Measurements from ENCODE around the gene PCDHA13.
"Not testable (repeated sequence)": the region's sequence is repeated elsewhere in the genome, so short reads cannot be mapped to it uniquely, and the experiment has no call there.

Gene PCDHA13, protein sequence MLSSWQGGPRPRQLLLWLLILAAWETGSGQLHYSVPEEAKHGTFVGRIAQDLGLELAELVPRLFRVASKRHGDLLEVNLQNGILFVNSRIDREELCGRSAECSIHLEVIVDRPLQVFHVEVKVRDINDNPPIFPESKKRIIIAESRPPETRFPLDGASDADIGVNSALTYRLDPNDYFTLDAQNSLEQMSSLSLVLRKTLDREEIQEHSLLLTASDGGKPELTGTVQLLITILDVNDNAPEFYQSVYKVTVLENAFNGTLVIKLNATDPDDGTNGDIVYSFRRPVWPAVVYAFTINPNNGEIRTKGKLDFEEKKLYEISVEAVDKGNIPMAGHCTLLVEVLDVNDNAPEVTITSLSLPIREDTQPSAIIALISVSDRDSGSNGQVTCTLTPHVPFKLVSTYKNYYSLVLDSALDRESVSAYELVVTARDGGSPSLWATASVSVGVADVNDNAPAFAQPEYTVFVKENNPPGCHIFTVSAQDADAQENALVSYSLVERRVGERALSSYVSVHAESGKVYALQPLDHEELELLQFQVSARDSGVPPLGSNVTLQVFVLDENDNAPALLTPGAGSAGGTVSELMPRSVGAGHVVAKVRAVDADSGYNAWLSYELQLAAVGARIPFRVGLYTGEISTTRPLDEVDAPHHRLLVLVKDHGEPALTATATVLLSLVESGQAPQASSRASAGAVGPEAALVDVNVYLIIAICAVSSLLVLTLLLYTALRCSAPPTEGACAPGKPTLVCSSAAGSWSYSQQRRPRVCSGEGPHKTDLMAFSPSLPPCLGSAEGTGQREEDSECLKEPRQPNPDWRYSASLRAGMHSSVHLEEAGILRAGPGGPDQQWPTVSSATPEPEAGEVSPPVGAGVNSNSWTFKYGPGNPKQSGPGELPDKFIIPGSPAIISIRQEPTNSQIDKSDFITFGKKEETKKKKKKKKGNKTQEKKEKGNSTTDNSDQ

DNA sequence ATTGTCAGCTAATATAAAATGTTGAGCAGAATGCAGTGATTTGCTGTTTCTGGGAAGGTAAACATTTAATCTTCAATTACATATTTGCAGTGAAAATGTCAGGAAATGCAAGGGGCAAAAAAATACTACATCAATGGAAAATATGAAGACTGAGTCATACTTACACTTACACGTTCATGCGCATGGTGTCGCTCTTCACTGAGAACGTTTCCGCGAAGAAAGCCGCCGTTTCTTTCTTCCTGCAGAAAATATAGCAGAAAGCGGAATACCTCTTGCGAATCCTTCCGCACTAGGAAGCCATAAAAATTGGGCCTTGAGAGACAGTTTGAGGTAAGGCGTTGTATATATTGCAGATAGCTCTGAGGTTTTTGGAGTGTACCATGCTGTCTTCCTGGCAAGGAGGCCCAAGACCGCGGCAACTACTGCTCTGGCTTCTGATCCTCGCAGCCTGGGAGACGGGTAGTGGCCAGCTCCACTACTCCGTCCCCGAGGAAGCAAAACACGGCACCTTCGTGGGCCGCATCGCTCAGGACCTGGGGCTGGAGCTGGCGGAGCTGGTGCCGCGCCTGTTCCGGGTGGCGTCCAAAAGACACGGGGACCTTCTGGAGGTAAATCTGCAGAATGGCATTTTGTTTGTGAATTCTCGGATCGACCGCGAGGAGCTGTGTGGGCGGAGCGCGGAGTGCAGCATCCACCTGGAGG is at the start of gene PCDHA13:
Gene PCDHA13, plus strand, starts transcription at position 236 of the 702 bp plus-strand sequence. Its CDS starts 145 bp downstream, at position 381.
- Histone ChIP-seq H3K27me3 (ENCODE audit: insufficient read depth, low read length) (no peaks in the 10 kb centered on the region), H3K36me3 (ENCODE audit: insufficient read depth, low read length) (no peaks in the 10 kb centered on the region), H3K79me2 (ENCODE audit: control insufficient read depth, insufficient read depth, low read length, unreplicated experiment) (no peaks in the 10 kb centered on the region), H3K27ac (ENCODE audit: low read depth, low read length) (no peak within 1 kb of the TSS), H3K4me3 (ENCODE audit: low read depth, low read length) (no peak within 1 kb of the TSS), H2AFZ (ENCODE audit: low read length, unreplicated experiment) (no peak within 1 kb of the TSS), H3K4me1 (ENCODE audit: control insufficient read depth, insufficient read depth, low read length, unreplicated experiment) (no peaks in the 10 kb centered on the region)

DNA sequence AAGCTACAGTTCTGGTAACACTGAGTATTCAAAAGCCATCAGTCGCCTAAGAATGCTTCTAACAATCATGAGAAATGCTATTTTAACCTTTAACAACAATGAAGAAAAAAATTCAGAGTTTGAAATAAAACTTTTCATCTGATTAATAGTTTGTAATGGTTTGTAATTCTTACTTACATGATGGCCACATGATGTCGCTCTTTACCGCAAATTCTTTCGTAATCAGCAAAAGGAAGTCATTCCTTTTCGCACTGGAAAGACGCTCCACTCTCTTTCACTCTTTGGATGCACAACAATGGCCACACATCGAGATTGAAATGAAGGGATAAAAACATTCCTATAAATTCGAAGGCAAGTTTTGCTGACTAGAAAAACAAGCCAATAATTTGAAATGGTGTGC is 47.9 kb upstream of the PCDHA13 start, which contains the start of gene PCDHA7:
Gene PCDHA7, plus strand, starts transcription at position 277 of the 400 bp plus-strand sequence. Its CDS starts 115 bp downstream, at position 392.
- H3K36me3 ChIP-seq (ENCODE audit: insufficient read depth, low read length) = no peaks in the 10 kb centered on the region
- H2AFZ ChIP-seq (ENCODE audit: low read length, unreplicated experiment) = no peak within 1 kb of the TSS
- no peak within 1 kb of the TSS; the same call in 1 of the 2 replicates for H3K4me3 ChIP-seq (ENCODE audit: low read depth, low read length)

DNA sequence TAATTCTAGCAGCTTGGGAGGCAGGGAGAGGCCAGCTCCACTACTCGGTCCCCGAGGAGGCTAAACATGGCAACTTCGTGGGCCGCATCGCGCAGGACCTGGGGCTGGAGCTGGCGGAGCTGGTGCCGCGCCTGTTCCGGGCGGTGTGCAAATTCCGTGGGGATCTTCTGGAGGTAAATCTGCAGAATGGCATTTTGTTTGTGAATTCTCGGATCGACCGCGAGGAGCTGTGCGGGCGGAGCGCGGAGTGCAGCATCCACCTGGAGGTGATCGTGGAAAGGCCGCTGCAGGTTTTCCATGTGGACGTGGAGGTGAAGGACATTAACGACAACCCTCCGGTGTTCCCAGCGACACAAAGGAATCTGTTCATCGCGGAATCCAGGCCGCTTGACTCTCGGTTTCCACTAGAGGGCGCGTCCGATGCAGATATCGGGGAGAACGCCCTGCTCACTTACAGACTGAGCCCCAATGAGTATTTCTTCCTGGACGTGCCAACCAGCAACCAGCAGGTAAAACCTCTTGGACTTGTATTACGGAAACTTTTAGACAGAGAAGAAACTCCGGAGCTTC is 47.4 kb upstream of the PCDHA13 start:
- H3K79me2 ChIP-seq (ENCODE audit: control insufficient read depth, insufficient read depth, low read length, unreplicated experiment); H3K27me3 ChIP-seq (ENCODE audit: insufficient read depth, low read length); H3K4me3 ChIP-seq (ENCODE audit: low read depth, low read length); H2AFZ ChIP-seq (ENCODE audit: low read length, unreplicated experiment); H3K27ac ChIP-seq (ENCODE audit: low read depth, low read length); H3K36me3 ChIP-seq (ENCODE audit: insufficient read depth, low read length); H3K4me1 ChIP-seq (ENCODE audit: control insufficient read depth, insufficient read depth, low read length, unreplicated experiment): not testable (repeated sequence)

More for the DNA sequence above, 47.9 kb upstream of the PCDHA13 start, which contains the start of gene PCDHA7:
- Histone ChIP-seq H3K27me3 (ENCODE audit: insufficient read depth, low read length) (no peaks in the 10 kb centered on the region), H3K27ac (ENCODE audit: low read depth, low read length) (no peak within 1 kb of the TSS), H3K79me2 (ENCODE audit: control insufficient read depth, insufficient read depth, low read length, unreplicated experiment) (no peaks in the 10 kb centered on the region), H3K4me1 (ENCODE audit: control insufficient read depth, insufficient read depth, low read length, unreplicated experiment) (no peaks in the 10 kb centered on the region)

DNA sequence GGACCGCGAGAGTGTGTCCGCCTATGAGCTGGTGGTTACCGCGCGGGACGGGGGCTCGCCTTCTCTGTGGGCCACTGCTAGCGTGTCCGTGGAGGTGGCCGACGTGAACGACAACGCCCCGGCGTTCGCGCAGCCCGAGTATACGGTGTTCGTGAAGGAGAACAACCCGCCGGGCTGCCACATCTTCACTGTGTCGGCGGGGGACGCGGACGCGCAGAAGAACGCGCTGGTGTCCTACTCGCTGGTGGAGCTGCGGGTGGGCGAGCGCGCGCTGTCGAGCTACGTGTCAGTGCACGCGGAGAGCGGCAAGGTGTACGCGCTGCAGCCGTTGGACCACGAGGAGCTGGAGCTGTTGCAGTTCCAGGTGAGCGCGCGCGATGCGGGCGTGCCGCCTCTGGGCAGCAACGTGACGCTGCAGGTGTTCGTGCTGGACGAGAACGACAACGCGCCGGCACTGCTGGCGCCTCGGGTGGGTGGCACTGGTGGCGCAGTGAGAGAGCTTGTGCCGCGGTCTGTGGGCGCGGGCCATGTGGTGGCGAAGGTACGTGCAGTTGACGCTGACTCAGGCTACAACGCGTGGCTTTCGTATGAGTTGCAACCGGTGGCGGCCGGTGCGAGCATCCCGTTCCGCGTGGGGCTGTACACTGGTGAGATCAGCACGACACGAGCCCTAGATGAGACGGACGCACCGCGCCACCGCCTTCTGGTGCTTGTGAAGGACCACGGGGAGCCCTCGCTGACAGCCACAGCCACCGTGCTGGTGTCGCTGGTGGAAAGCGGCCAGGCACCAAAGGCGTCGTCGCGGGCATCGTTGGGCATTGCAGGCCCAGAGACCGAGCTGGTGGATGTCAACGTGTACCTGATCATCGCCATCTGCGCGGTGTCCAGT is 46.1 kb upstream of the PCDHA13 start:
- Histone ChIP-seq H3K79me2 (ENCODE audit: control insufficient read depth, insufficient read depth, low read length, unreplicated experiment) (no peaks in the 10 kb centered on the region), H2AFZ (ENCODE audit: low read length, unreplicated experiment) (no peak overlapping the region), H3K4me1 (ENCODE audit: control insufficient read depth, insufficient read depth, low read length, unreplicated experiment) (no peaks in the 10 kb centered on the region), H3K36me3 (ENCODE audit: insufficient read depth, low read length) (no peaks in the 10 kb centered on the region), H3K4me3 (ENCODE audit: low read depth, low read length) (no peak overlapping the region), H3K27ac (ENCODE audit: low read depth, low read length) (no peak overlapping the region), H3K27me3 (ENCODE audit: insufficient read depth, low read length) (no peaks in the 10 kb centered on the region)

DNA sequence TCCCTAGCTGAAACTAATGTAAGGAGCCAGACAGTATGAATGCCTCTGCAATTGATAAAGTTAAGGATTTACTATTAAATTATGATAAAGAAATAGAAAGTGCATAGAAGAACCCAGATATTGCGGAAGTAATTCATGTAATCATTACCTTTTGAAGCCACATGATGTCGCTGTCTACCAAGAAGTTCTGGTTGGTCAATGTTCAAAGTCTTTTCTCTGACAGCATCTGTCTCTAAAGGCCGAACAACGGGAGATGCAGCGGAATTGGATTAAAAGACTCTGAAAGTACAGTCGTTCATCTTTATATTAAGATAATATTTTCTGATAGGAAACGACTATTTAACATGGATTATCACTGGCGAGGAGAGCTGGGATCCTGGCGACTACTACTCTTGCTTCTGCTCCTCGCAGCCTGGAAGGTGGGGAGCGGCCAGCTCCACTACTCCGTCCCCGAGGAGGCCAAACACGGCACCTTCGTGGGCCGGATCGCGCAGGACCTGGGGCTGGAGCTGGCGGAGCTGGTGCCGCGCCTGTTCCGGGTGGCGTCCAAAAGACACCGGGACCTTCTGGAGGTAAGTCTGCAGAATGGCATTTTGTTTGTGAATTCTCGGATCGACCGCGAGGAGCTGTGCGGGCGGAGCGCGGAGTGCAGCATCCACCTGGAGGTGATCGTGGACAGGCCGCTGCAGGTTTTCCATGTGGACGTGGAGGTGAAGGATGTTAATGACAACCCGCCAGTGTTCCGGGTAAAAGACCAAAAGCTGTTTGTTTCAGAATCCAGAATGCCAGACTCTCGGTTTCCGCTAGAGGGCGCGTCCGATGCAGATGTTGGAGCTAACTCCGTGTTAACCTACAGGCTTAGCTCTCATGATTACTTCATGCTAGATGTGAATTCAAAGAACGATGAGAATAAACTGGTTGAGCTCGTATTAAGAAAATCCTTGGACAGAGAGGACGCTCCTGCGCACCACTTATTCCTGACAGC is 40.7 kb upstream of the PCDHA13 start, which contains the start of gene PCDHA8:
Gene PCDHA8, plus strand, starts transcription at position 210 of the 985 bp plus-strand sequence. Its CDS starts 135 bp downstream, at position 345.
- no peaks in the 10 kb centered on the region for H3K79me2 ChIP-seq (ENCODE audit: control insufficient read depth, insufficient read depth, low read length, unreplicated experiment)
- H3K4me3 ChIP-seq (ENCODE audit: low read depth, low read length) = peak within 1 kb of the TSS; percentile 35
- no peaks in the 10 kb centered on the region for H3K4me1 ChIP-seq (ENCODE audit: control insufficient read depth, insufficient read depth, low read length, unreplicated experiment)
- H3K27me3 ChIP-seq (ENCODE audit: insufficient read depth, low read length) = no peaks in the 10 kb centered on the region
- no peaks in the 10 kb centered on the region for H3K36me3 ChIP-seq (ENCODE audit: insufficient read depth, low read length)
- H2AFZ ChIP-seq (ENCODE audit: low read length, unreplicated experiment) = no peak within 1 kb of the TSS
- no peak within 1 kb of the TSS for H3K27ac ChIP-seq (ENCODE audit: low read depth, low read length)

DNA sequence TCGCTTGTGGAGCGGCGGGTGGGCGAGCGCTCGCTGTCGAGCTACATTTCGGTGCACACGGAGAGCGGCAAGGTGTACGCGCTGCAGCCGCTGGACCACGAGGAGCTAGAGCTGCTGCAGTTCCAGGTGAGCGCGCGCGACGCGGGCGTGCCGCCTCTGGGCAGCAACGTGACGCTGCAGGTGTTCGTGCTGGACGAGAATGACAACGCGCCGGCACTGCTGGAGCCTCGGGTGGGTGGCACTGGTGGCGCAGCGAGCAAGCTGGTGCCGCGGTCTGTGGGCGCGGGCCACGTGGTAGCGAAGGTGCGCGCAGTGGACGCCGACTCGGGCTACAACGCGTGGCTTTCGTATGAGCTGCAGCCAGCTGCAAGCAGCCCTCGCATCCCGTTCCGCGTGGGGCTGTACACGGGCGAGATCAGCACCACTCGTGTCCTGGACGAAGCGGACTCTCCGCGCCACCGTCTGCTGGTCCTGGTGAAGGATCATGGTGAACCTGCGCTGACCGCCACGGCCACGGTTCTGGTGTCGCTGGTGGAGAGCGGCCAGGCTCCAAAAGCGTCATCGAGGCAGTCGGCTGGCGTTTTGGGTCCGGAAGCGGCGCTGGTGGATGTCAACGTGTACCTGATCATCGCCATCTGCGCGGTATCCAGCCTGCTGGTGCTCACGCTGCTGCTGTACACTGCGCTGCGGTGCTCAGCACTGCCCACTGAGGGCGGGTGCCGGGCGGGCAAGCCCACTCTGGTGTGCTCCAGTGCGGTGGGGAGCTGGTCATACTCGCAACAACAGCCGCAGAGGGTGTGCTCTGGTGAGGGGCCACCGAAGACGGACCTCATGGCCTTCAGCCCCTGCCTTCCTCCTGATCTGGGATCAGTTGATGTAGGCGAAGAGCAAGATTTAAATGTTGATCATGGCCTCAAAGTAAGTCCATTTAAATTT is 38.9 kb upstream of the PCDHA13 start:
- H3K36me3 ChIP-seq (ENCODE audit: insufficient read depth, low read length) = no peaks in the 10 kb centered on the region
- H3K27ac ChIP-seq (ENCODE audit: low read depth, low read length) = no peak overlapping the region
- no peak overlapping the region for H2AFZ ChIP-seq (ENCODE audit: low read length, unreplicated experiment)
- no peak overlapping the region for H3K4me3 ChIP-seq (ENCODE audit: low read depth, low read length)
- no peaks in the 10 kb centered on the region for H3K79me2 ChIP-seq (ENCODE audit: control insufficient read depth, insufficient read depth, low read length, unreplicated experiment)
- H3K4me1 ChIP-seq (ENCODE audit: control insufficient read depth, insufficient read depth, low read length, unreplicated experiment) = no peaks in the 10 kb centered on the region
- H3K27me3 ChIP-seq (ENCODE audit: insufficient read depth, low read length) = no peaks in the 10 kb centered on the region

DNA sequence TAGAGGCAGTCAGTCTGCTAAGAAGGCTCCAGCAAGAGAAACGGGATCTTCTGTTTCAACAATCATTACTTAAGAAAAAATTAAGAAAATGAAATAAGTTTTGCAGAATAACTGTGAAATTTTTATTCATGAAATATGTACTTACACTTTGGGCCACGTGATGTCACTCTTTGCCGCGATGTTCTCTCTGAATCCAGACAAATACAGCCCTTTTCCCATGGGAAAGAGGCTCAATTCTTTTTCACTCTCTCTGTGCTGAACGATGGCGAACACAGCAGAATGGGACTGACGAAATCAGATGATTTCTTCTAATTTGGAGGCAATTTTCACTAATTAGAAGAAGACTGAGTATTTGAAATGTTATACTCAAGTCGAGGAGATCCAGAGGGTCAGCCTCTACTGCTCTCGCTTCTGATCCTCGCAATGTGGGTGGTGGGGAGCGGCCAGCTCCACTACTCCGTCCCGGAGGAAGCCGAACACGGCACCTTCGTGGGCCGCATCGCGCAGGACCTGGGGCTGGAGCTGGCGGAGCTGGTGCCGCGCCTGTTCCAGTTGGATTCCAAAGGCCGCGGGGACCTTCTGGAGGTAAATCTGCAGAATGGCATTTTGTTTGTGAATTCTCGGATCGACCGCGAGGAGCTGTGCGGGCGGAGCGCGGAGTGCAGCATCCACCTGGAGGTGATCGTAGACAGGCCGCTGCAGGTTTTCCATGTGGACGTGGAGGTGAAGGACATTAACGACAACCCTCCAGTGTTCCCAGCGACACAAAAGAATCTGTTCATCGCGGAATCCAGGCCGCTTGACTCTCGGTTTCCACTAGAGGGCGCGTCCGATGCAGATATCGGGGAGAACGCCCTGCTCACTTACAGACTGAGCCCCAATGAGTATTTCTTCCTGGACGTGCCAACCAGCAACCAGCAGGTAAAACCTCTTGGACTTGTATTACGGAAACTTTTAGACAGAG is 33.5 kb upstream of the PCDHA13 start, which contains the start of gene PCDHA9:
Gene PCDHA9, plus strand, starts transcription at position 244 of the 964 bp plus-strand sequence. Its CDS starts 114 bp downstream, at position 358.
- not testable (repeated sequence) for H3K4me1 ChIP-seq (ENCODE audit: control insufficient read depth, insufficient read depth, low read length, unreplicated experiment); H3K27ac ChIP-seq (ENCODE audit: low read depth, low read length); H3K36me3 ChIP-seq (ENCODE audit: insufficient read depth, low read length); H3K4me3 ChIP-seq (ENCODE audit: low read depth, low read length); H2AFZ ChIP-seq (ENCODE audit: low read length, unreplicated experiment); H3K79me2 ChIP-seq (ENCODE audit: control insufficient read depth, insufficient read depth, low read length, unreplicated experiment); H3K27me3 ChIP-seq (ENCODE audit: insufficient read depth, low read length)
